ENCODE results near the gene DIAPH3. TPM values are rescaled to one million over a fixed set of nuclear protein-coding genes. Genes with fewer than 3 reads are reported as not detected.

DIAPH3 gene
- total and polyA plus RNA-seq, 2 of the 8 experiments (the other 6 are each of a cell fraction or from before 2014, with no cell fraction given), result 8.0 to 30.8 TPM

GRCh38 chr13:59823486-59823885 is 340.2 kb downstream of the DIAPH3 start (continued):
- TF ChIP-seq HDAC6 (IDR thresholded peaks at IDR 0.05; ENCODE audit: low read depth, low read length), result no peak
- TF ChIP-seq ASH2L (IDR thresholded peaks at IDR 0.05; ENCODE audit: low read length), result no peak
- no peak for TF ChIP-seq KDM5A (IDR thresholded peaks at IDR 0.05; ENCODE audit: low read length)
- no peak for TF ChIP-seq KDM4A (IDR thresholded peaks at IDR 0.05; ENCODE audit: low read depth, low read length, severe bottlenecking)
- no peak for TF ChIP-seq RNF2 (IDR thresholded peaks at IDR 0.05; ENCODE audit: borderline replicate concordance, low read depth, low read length, missing control alignments, poor library complexity, severe bottlenecking)
- TF ChIP-seq GABPA (IDR thresholded peaks at IDR 0.05; ENCODE audit: borderline replicate concordance, insufficient read depth, low read length), result no peak
- no peak for TF ChIP-seq RAD21 (IDR thresholded peaks at IDR 0.05 in 1 of 2, conservative IDR thresholded peaks at IDR 0.05 in 1 of 2; ENCODE audit: low read depth in 2 of 2, low read length in 2 of 2)

Data from H1 (cell line).